Loucy (cell line): ENCODE measurements around the gene UNC80.

Source experiments
- EZH2phosphoT487 ChIP-seq: fragments of 200-600 bp; IDR thresholded peaks from 2 replicates; pipeline ENCODE4 v1.6.1; 2018; ENCODE audit warnings: antibody characterized with exemption, mild to moderate bottlenecking, moderate library complexity, borderline replicate concordance
- TF ChIP-seq, protein P1 (sequence below): fragments of 200-600 bp; sonication (generic); conservative IDR thresholded peaks from 2 replicates; pipeline ENCODE4 v1.5.1; 2014; ENCODE audit warnings: mild to moderate bottlenecking, antibody characterized with exemption, low read length

- TF ChIP-seq, protein P1, sequence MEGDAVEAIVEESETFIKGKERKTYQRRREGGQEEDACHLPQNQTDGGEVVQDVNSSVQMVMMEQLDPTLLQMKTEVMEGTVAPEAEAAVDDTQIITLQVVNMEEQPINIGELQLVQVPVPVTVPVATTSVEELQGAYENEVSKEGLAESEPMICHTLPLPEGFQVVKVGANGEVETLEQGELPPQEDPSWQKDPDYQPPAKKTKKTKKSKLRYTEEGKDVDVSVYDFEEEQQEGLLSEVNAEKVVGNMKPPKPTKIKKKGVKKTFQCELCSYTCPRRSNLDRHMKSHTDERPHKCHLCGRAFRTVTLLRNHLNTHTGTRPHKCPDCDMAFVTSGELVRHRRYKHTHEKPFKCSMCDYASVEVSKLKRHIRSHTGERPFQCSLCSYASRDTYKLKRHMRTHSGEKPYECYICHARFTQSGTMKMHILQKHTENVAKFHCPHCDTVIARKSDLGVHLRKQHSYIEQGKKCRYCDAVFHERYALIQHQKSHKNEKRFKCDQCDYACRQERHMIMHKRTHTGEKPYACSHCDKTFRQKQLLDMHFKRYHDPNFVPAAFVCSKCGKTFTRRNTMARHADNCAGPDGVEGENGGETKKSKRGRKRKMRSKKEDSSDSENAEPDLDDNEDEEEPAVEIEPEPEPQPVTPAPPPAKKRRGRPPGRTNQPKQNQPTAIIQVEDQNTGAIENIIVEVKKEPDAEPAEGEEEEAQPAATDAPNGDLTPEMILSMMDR = no peak
- TF ChIP-seq EZH2phosphoT487 = no peak
These were observed 275.3 kb downstream of the UNC80 start for GRCh38 chr2:210046851-210047500.
